HG02938 (cell line): ENCODE results near the gene ZNF710.
A peak's percentile ranks its signal among the peaks of the same experiment; 100 is the strongest.
"Not testable (repeated sequence)": the region's sequence is repeated elsewhere in the genome, so short reads cannot be mapped to it uniquely, and the experiment has no call there.

ENCODE experiments used
- ATAC-seq: cut with Tn5 transposase; IDR thresholded peaks from one replicate; pipeline ENCODE4 v1.9.1; 2021; ENCODE audit warnings: mild to moderate bottlenecking, moderate library complexity; ENCODE audit not compliant: unreplicated experiment

The ZNF710 gene, protein sequence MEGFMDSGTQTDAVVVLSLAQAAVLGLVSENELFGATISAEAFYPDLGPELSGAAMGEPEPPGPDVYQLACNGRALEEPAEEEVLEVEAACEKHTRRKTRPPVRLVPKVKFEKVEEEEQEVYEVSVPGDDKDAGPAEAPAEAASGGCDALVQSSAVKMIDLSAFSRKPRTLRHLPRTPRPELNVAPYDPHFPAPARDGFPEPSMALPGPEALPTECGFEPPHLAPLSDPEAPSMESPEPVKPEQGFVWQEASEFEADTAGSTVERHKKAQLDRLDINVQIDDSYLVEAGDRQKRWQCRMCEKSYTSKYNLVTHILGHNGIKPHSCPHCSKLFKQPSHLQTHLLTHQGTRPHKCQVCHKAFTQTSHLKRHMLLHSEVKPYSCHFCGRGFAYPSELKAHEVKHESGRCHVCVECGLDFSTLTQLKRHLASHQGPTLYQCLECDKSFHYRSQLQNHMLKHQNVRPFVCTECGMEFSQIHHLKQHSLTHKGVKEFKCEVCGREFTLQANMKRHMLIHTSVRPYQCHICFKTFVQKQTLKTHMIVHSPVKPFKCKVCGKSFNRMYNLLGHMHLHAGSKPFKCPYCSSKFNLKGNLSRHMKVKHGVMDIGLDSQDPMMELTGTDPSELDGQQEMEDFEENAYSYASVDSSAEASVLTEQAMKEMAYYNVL

DNA sequence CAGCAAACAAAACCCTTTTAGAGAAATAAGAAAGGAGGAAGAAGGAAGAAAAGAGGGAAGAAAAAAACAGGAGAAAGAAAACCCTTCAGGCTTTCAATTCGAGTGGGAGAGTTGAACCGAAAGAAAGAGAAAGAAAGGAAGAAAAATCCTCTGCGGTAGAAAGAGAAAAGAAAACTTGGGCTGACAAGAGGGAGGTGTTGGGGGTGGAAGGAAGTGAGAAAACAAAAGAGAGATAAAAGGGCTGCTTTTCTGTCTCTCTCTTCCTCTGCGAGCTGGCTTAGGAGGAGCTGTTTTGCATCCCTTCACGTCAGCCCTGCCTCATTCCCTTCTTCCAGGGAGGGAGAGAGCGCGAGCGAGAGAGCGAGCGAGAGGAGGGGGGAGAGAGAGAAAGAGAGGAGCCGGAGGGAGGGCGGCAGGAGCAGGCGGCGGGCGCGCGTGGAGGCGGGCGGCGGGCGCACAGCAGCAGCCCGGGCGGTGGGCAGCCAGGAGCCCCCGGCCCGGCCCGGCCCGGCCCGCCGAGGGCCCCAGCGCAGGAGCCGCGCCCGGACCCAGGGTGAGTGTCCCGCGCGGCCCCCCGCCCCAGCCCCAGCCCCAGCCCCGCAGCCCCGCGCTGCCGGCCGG, at the start of gene ZNF710:
Gene ZNF710 (plus strand): TSS at position 263 of the 621 bp plus-strand sequence. CDS start 65,814 bp downstream, outside the sequence.
- no peak for ATAC-seq

DNA sequence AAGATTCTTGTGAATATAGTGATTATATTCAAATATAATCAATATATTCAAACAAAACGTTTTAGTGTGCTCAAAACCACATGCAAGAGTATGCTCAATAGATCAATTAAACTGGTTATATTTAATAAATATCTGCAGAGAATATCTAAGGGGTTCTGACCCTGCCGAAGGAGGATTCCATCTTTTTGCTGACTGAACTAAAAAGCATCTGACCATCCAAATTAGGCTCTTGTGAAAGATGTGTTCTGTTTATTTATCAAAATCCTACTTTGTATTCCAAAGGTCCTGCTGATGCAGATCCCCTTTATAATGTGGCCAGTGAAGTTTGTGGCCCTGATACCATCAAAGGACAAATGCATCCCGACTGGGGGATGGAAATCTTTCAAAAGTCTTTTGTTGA, 46.6 kb upstream of the ZNF710 start:
- no peak for ATAC-seq

GRCh38 chr15:89955449-89955998, 45.6 kb upstream of the ZNF710 start:
- ATAC-seq: not testable (repeated sequence)

GRCh38 chr15:89958107-89958805, 42.9 kb upstream of the ZNF710 start:
- ATAC-seq: no peak

- ATAC-seq: no peak
Measured at GRCh38 chr15:89963301-89964231, 37.6 kb upstream of the ZNF710 start.

- no peak for ATAC-seq
Measured at GRCh38 chr15:89964232-89964954, 36.7 kb upstream of the ZNF710 start.

- ATAC-seq: no peak
Measured at GRCh38 chr15:89967881-89968280, 33.2 kb upstream of the ZNF710 start.

DNA sequence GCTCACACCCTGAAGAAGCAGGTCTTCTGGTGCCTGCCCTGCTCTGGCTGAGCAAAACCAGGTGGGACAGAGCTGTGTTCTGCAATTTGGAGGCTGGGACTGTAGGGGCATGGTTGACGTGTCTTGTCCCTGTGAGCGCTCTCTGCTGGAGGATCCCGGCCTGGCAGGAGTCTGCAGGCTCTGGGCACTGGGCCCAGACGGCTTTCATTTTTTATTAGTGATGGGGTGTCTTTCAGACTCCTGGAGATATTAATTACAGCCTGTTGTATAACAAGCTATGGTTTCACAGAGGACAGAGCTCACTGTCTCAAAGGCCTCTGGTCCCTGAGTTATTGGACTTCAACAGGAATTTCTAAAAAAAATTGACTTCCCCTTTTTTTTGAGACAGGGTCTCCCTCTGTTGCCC, 29.5 kb upstream of the ZNF710 start:
- ATAC-seq: peak; percentile 89

GRCh38 chr15:89972085-89972484, 29.0 kb upstream of the ZNF710 start:
- ATAC-seq: no peak

DNA sequence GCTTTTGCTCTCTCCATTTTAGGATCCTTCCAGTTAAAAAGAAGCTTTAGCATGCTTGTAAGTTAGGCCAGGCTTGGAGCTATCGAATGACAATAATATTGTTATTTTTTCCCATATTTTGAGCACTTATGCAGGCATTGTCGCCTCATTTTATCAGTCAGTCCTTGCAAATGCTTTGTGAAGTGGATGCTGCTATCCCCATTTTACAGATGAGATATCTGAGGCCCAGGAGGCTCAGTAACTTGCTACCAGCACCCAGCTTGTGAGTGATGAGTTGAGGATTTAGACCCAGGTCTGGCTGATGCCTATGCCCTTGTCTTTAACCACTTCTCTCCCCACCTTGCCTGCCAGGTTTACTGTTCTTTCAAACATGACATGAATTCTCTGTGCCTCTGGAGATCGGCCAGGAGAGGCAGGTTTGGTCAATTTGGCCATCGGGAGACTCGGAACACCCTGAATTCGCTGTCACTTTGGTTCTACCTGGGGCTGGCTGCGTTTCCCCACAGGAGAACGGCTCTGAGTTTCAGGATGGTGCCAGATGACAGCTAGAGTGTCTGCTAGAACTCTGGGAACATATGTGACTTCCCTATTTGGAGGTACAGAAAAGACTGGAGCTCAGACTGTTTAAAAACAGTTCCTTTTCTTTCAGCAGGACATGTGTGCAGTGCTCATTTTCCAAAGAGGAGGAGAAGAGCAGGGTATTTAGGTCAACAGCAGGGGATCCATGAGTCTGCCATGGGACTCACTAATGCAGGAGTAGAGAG, 25.5 kb upstream of the ZNF710 start:
- no peak for ATAC-seq

GRCh38 chr15:89976246-89976600, 24.9 kb upstream of the ZNF710 start:
- no peak for ATAC-seq

DNA sequence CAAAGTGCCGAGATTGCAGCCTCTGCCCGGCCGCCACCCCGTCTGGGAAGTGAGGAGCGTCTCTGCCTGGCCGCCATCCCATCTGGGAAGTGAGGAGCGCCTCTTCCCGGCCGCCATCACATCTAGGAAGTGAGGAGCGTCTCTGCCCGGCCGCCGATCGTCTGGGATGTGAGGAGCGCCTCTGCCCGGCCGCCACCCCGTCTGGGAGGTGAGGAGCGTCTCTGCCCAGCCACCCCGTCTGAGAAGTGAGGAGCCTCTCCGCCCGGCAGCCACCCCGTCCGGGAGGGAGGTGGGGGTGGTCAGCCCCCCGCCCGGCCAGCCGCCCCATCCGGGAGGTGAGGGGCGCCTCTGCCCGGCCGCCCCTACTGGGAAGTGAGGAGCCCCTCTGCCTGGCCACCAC, 23.3 kb upstream of the ZNF710 start:
- not testable (repeated sequence) for ATAC-seq

DNA sequence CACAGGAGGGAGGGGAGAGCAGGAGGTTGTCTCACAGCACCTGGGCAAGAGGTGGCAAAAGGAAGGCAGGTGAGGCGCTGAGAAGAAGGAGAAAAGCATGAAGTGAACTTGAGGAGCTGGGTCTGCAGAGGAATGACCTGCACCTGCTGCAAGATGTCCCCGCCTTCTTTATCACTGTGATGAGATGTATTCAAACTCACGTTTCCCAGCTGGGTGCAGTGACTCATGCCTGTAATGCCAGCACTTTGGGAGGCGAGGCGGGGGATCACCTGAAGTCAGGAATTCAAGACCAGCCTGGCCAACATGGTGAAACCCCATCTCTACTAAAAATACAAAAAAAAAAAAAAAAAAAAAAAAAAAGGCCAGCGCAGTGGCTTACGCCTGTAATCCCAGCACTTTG, 22.2 kb upstream of the ZNF710 start:
- ATAC-seq: no peak

GRCh38 chr15:89980896-89981295, 20.2 kb upstream of the ZNF710 start:
- ATAC-seq: no peak

GRCh38 chr15:89982315-89983055, 18.6 kb upstream of the ZNF710 start:
- ATAC-seq: no peak

DNA sequence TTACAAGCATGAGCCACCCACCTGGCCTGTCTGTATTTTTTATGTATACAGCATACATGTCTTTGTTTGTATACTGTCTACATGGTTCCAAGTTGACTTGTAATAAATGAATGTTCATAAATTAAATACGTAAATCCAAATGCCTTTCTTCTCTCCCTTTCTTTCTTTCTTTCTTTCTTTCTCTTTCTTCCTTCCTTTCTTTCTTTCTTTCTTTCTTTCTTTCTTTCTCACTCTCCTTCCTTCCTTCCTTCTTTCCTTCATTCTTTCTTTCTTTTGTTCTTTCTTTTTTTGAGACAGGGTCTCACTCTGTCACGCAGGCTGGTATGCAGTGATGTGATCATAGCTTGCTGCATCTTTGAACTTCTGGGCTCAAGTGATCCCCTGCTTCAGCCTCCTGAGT, 17.1 kb upstream of the ZNF710 start:
- ATAC-seq: no peak

DNA sequence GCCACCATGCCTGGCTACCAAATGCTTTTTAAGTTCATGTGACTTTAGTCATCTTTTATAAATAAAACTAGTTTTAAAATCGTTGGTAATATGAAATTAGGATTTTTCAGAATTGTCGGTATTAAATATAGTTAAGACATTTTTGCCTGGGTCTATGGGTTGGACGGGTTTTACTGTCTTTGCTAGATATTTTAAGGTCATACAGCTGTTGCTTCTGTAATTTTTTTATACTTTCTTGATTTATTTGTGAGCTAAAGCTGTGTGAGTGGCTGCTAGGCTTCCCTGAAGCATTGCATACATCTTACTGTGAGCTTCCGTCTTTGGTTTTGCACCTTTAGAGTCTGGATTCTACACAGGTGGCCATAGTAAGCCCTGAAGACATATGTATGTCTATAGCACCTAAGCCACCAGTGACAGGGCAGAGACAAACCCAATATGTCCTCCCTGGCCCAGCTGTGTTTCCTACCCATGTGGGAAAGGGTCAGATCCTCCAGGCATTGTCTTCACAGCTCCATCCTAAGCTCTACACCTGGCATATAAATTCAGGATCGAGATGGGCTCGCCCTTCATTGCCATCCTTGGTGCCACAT, 16.6 kb upstream of the ZNF710 start:
- no peak for ATAC-seq

- ATAC-seq: no peak
Measured at GRCh38 chr15:89985111-89985510, 16.0 kb upstream of the ZNF710 start.
